OCI-LY7 (cell line): ENCODE results near the gene COL4A1. TPM values are rescaled to one million over a fixed set of nuclear protein-coding genes. Genes with fewer than 3 reads are reported as not detected.

Experiments used
- BruUV-seq: library from RNA; stranded (reverse); fragments of 400-500 nt; replicated peaks from 2 replicates; lab custom pipeline; 2021; lab: Mats Ljungman, UMichigan
- CTCF ChIA-PET: fragments of 300-600 bp; sonication (Branson Sonifier 250); formaldehyde crosslinking; loops from one replicate; lab custom pipeline; 2022; ENCODE audit warnings: antibody characterized with exemption; ENCODE audit not compliant: unreplicated experiment; lab: Charles Lee
- POLR2A ChIA-PET: fragments of 300-600 bp; sonication (Branson Sonifier 250); formaldehyde crosslinking; loops from one replicate; lab custom pipeline; 2022; ENCODE audit warnings: antibody characterized with exemption; lab: Charles Lee
- DNase-seq: peaks from one replicate; pipeline ENCODE4 v3.0.0-alpha.2; 2015; ENCODE audit warnings: low spot score
- H2AFZ ChIP-seq: fragments of 200-600 bp; sonication (generic), shearing (Covaris generic); 2 replicates; pipeline ENCODE4 v1.6.1; 2014; ENCODE audit warnings: mild to moderate bottlenecking, antibody characterized with exemption, low read length, moderate library complexity
- H3K27ac ChIP-seq: fragments of 200-600 bp; sonication (generic); 2 replicates; pipeline ENCODE4 v1.5.1; 2014; ENCODE audit warnings: mixed run types, low read depth, mild to moderate bottlenecking, moderate library complexity, low read length, inconsistent platforms; ENCODE audit not compliant: poor library complexity, severe bottlenecking
- H3K36me3 ChIP-seq: fragments of 200-600 bp; sonication (generic); 2 replicates; pipeline ENCODE4 v1.6.1; 2014; ENCODE audit warnings: mild to moderate bottlenecking, antibody characterized with exemption, low read length, moderate library complexity, mixed read lengths; ENCODE audit not compliant: insufficient read depth
- H3K4me1 ChIP-seq: fragments of 200-600 bp; sonication (generic); 2 replicates; pipeline ENCODE4 v1.5.1; 2014; ENCODE audit warnings: mild to moderate bottlenecking, low read length; ENCODE audit not compliant: insufficient read depth, poor library complexity, severe bottlenecking
- H3K4me2 ChIP-seq: fragments of 200-600 bp; sonication (generic); 2 replicates; pipeline ENCODE4 v1.6.1; 2014; ENCODE audit warnings: mild to moderate bottlenecking, low read length
- H3K4me3 ChIP-seq: fragments of 200-600 bp; sonication (generic); 2 replicates; pipeline ENCODE4 v1.5.1; 2014; ENCODE audit warnings: mild to moderate bottlenecking, low read depth, low read length; ENCODE audit not compliant: poor library complexity, severe bottlenecking
- H3K79me2 ChIP-seq: fragments of 200-600 bp; sonication (generic); 2 replicates; pipeline ENCODE4 v1.6.1; 2016; ENCODE audit warnings: low read depth, mild to moderate bottlenecking, low read length, moderate library complexity, mixed read lengths; ENCODE audit not compliant: insufficient read depth
- H3K9me2 ChIP-seq: fragments of 200-600 bp; sonication (generic); 2 replicates; pipeline ENCODE4 v1.6.1; 2016; ENCODE audit warnings: mild to moderate bottlenecking, low read length, mixed read lengths; ENCODE audit not compliant: insufficient read depth
- H3K9me3 ChIP-seq: fragments of 200-600 bp; sonication (generic); 2 replicates; pipeline ENCODE4 v1.6.1; 2014; ENCODE audit warnings: mild to moderate bottlenecking, mixed run types, low read length, mixed read lengths
- H4K20me1 ChIP-seq: fragments of 200-600 bp; sonication (generic); 2 replicates; pipeline ENCODE4 v1.6.1; 2014; ENCODE audit warnings: mild to moderate bottlenecking, antibody characterized with exemption, low read length, moderate library complexity, mixed read lengths; ENCODE audit not compliant: insufficient read depth
- CTCF ChIP-seq: fragments of 200-600 bp; sonication (generic); conservative IDR thresholded peaks from 2 replicates; pipeline ENCODE4 v1.5.1; 2014; ENCODE audit warnings: mild to moderate bottlenecking, antibody characterized with exemption, low read length, moderate library complexity, mixed read lengths
- EZH2phosphoT487 ChIP-seq: fragments of 200-600 bp; sonication (generic); IDR thresholded peaks from 2 replicates; pipeline ENCODE4 v1.6.1; 2018; ENCODE audit warnings: low read depth, borderline replicate concordance, mild to moderate bottlenecking, mixed run types, antibody characterized with exemption, low read length, moderate library complexity, mixed read lengths
- intact Hi-C: fragments of 100-400 bp; cut with micrococcal nuclease; formaldehyde crosslinking; loops from one replicate; pipeline ENCODE4 v1.10.0; 2022; ENCODE audit not compliant: unreplicated experiment
- total RNA-seq, 2 experiments: library from RNA; depleted of rRNA in 1 of 2; stranded (reverse); fragments of >200 nt in 1 of 2; shearing (Covaris generic) in 1 of 2; gene quantifications; 2 replicates each; pipeline ENCODE4 v1.2.3, GENCODE V29; 2014 to 2022

The COL4A1 gene
- total RNA-seq, 2 experiments from 2014 or later, result 0.06 TPM; not detected in 1

GRCh38 chr13:110162866-110163658, 143.9 kb downstream of the COL4A1 start:
- Histone ChIP-seq H3K4me3 (no peak overlapping the region), H3K9me2 (no peaks in the 10 kb centered on the region), H3K4me1 (no peaks in the 10 kb centered on the region), H3K9me3 (no peaks in the 10 kb centered on the region), H3K79me2 (no peaks in the 10 kb centered on the region), H2AFZ (no peak overlapping the region), H4K20me1 (no peaks in the 10 kb centered on the region), H3K36me3 (no peaks in the 10 kb centered on the region), H3K27ac (no peak overlapping the region), H3K4me2 (no peak overlapping the region)
- intact Hi-C loops, result no loop called here
- POLR2A ChIA-PET, result interaction anchor here (0.7 kb wide), 1 partner anchor 114 kb away, joined by 4 read pairs; no protein-coding TSS in a partner anchor
- no peak for DNase-seq
- no peak for TF ChIP-seq CTCF
- no peak for TF ChIP-seq EZH2phosphoT487
- CTCF ChIA-PET, result no interaction called here
- no TSS peak for BruUV-seq

- H3K36me3 ChIP-seq, result no peaks in the 10 kb centered on the region
- H3K27ac ChIP-seq, result no peak overlapping the region
- H3K4me3 ChIP-seq, result no peak overlapping the region
- ChIA-PET POLR2A (no interaction called here), CTCF (no interaction called here)
- intact Hi-C loops, result no loop called here
- H4K20me1 ChIP-seq, result no peaks in the 10 kb centered on the region
- TF ChIP-seq EZH2phosphoT487 (no peak), CTCF (no peak)
- H3K4me2 ChIP-seq, result no peak overlapping the region
- no peaks in the 10 kb centered on the region for H3K9me3 ChIP-seq
- no peaks in the 10 kb centered on the region for H3K4me1 ChIP-seq
- no peak for DNase-seq
- no TSS peak for BruUV-seq
- H3K79me2 ChIP-seq, result no peaks in the 10 kb centered on the region
- no peak overlapping the region for H2AFZ ChIP-seq
- no peaks in the 10 kb centered on the region for H3K9me2 ChIP-seq
These were observed 144.9 kb downstream of the COL4A1 start for GRCh38 chr13:110162053-110162452.
